CD14-positive monocyte (primary cell): ENCODE results near the gene TLCD5. TPM values are rescaled to one million over a fixed set of nuclear protein-coding genes. Genes with fewer than 3 reads are reported as not detected.

Experiments used
- DNase-seq, 3 donors: peaks; one replicate each; pipeline ENCODE4 v3.0.0-alpha.2; 2011 to 2022
- H2AFZ ChIP-seq: 2 replicates; pipeline ENCODE4 v1.6.0; 2012; ENCODE audit warnings: mild to moderate bottlenecking, low read depth, low read length, inconsistent platforms; ENCODE audit not compliant: insufficient read depth, poor library complexity, severe bottlenecking
- H3K27ac ChIP-seq, 2 donors: 1 replicate in 1 of 2; 2 replicates in 1 of 2; pipeline ENCODE4 v1.5.1; 2012 to 2013; ENCODE audit warnings: low read length in 2 of 2, control low read depth in 1 of 2, inconsistent platforms in 1 of 2, low read depth in 1 of 2, mild to moderate bottlenecking in 1 of 2
- H3K27me3 ChIP-seq, 2 donors: one replicate each; pipeline versions ENCODE4 v1.6.0 to v1.6.1; 2011 to 2013; ENCODE audit warnings: low read length in 2 of 2; ENCODE audit not compliant: control insufficient read depth in 2 of 2, insufficient read depth in 2 of 2
- H3K36me3 ChIP-seq, 2 donors: replicated peaks in 1 of 2; 1 replicate in 1 of 2; 2 replicates in 1 of 2; pipeline versions ENCODE4 v1.5.1 to v1.6.1; 2012 to 2013; ENCODE audit warnings: low read length in 2 of 2, control low read depth in 1 of 2, inconsistent platforms in 1 of 2, mild to moderate bottlenecking in 1 of 2; ENCODE audit not compliant: insufficient read depth in 2 of 2, control insufficient read depth in 1 of 2
- H3K4me1 ChIP-seq, 2 donors: 1 replicate in 1 of 2; 2 replicates in 1 of 2; pipeline versions ENCODE4 v1.5.1 to v1.6.1; 2012 to 2013; ENCODE audit warnings: low read length in 2 of 2, control low read depth in 1 of 2, inconsistent platforms in 1 of 2, mild to moderate bottlenecking in 1 of 2, moderate library complexity in 1 of 2; ENCODE audit not compliant: insufficient read depth in 2 of 2, control insufficient read depth in 1 of 2
- H3K4me2 ChIP-seq: replicated peaks from 2 replicates; pipeline ENCODE3; 2012; ENCODE audit warnings: low read length, moderate library complexity, mild to moderate bottlenecking; ENCODE audit not compliant: poor library complexity, severe bottlenecking; ENCODE audit errors: extremely low read depth
- H3K4me3 ChIP-seq, 3 experiments: fragments of 200-600 bp in 1 of 3; sonication (generic) in 1 of 3; replicated peaks in 1 of 3; 1 replicate in 2 of 3; 2 replicates in 1 of 3; pipeline ENCODE4 v1.5.1; 2011 to 2013; ENCODE audit warnings: low read length in 3 of 3, mild to moderate bottlenecking in 3 of 3, control low read depth in 2 of 3, low read depth in 2 of 3, inconsistent platforms in 1 of 3, moderate library complexity in 1 of 3
- H3K79me2 ChIP-seq: 2 replicates; pipeline ENCODE4 v1.6.0; 2012; ENCODE audit warnings: mild to moderate bottlenecking, control low read depth, inconsistent platforms, low read length, moderate library complexity; ENCODE audit not compliant: insufficient read depth
- H3K9ac ChIP-seq: 2 replicates; pipeline ENCODE4 v1.6.0; 2017; ENCODE audit warnings: low read length, mild to moderate bottlenecking; ENCODE audit not compliant: insufficient read depth, poor library complexity, severe bottlenecking
- H3K9me3 ChIP-seq, 2 donors: replicated peaks in 1 of 2; 1 replicate in 1 of 2; 2 replicates in 1 of 2; pipeline versions ENCODE4 v1.5.1 to v1.6.1; 2012 to 2013; ENCODE audit warnings: low read length in 2 of 2, control low read depth in 1 of 2; ENCODE audit not compliant: control insufficient read depth in 1 of 2, insufficient read depth in 1 of 2
- H4K20me1 ChIP-seq: 2 replicates; pipeline ENCODE4 v1.6.0; 2012; ENCODE audit warnings: mild to moderate bottlenecking, low read length, control low read depth, moderate library complexity; ENCODE audit not compliant: insufficient read depth
- H3K27ac Mint-ChIP-seq, 7 donors: one replicate each; pipeline ENCODE4 v1.8.0; 2020; ENCODE audit warnings: mild to moderate bottlenecking in 7 of 7, mixed read lengths in 7 of 7, moderate library complexity in 6 of 7, inconsistent platforms in 2 of 7
- H3K27me3 Mint-ChIP-seq, 3 donors: one replicate each; pipeline ENCODE4 v1.8.0; 2021 to 2022; ENCODE audit warnings: low read depth in 3 of 3, mild to moderate bottlenecking in 3 of 3, mixed read lengths in 3 of 3, moderate library complexity in 3 of 3, inconsistent platforms in 1 of 3
- H3K36me3 Mint-ChIP-seq, 2 donors: one replicate each; pipeline ENCODE4 v1.8.0; 2020; ENCODE audit warnings: mixed read lengths in 2 of 2, inconsistent platforms in 1 of 2, mild to moderate bottlenecking in 1 of 2
- H3K4me1 Mint-ChIP-seq: one replicate; pipeline ENCODE4 v1.8.0; 2020; ENCODE audit warnings: mild to moderate bottlenecking, mixed read lengths
- H3K4me3 Mint-ChIP-seq, 2 donors: one replicate each; pipeline ENCODE4 v1.8.0; 2020; ENCODE audit warnings: mild to moderate bottlenecking in 2 of 2, mixed read lengths in 2 of 2, moderate library complexity in 1 of 2
- H3K9me3 Mint-ChIP-seq, 7 donors: one replicate each; pipeline ENCODE4 v1.8.0; 2020 to 2022; ENCODE audit warnings: mixed read lengths in 7 of 7, mild to moderate bottlenecking in 6 of 7, moderate library complexity in 6 of 7, inconsistent platforms in 2 of 7
- WGBS: methylation state at CpG from one replicate; pipeline ENCODE4 v1.1.5; 2013; ENCODE audit warnings: missing lambda C conversion rate; ENCODE audit not compliant: insufficient coverage; 5-methylcytosine and 5-hydroxymethylcytosine counted together
- intact Hi-C, 2 donors: fragments of 100-400 bp; cut with micrococcal nuclease; formaldehyde crosslinking; loops; one replicate each; pipeline versions ENCODE4 v1.15.0 to v1.15.1; 2023
- polyA plus RNA-seq, 3 donors: library from polyadenylated mRNA; depleted of rRNA in 1 of 3; unstranded in 2 of 3; stranded (reverse) in 1 of 3; fragments of 300-500 nt in 2 of 3; fragments of >200 nt in 1 of 3; fragmentation: Illumina TruSeq in 2 of 3; gene quantifications; 1 replicate in 2 of 3; 2 replicates in 1 of 3; pipeline ENCODE4 v1.2.3, GENCODE V29; 2012 to 2021
- TF ChIP-seq, protein P1 (sequence below): fragments of 200-600 bp; IDR thresholded peaks from one replicate; pipeline ENCODE4 v1.8.0; 2022; ENCODE audit warnings: antibody characterized with exemption, mild to moderate bottlenecking

Gene TLCD5
- polyA plus RNA-seq, 3 donors: not detected

DNA sequence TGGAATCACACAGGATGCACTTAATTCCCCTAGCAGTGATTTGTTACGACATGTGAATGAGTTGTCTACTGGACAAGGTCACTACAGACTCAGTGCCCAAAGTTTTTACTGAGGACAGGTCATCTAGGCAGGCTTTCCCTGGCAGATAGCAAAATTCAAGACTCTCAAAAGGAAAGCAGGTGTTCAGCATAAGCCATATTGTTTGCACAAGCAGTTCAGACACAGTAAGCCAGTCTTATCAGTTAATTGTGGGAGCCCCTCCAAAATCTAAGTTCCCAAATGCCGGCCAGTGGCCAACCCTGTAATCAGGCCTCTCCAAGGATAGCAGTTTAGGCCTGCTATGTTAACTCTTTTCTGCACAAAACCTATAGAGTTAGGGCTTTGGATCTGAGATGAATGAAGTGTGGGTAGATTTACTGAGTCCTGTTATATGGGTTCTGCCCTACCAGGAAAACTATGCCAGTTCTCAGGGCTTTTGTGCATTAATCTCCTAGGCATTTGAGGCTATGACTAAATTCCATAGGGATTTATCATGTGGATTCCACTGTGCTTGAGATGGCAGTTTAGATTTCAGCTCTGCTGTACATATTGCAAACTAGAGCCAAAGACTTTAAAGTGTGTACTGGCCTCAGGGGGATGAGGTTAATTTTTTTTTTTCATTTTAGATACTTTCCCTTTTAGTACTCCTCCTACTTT lies 6.3 kb downstream of the TLCD5 start:
- peaks cover 84 to 89% of the 10 kb centered on the region in 2 donors for H3K27me3 ChIP-seq
- H4K20me1 ChIP-seq: no peaks in the 10 kb centered on the region
- no peak overlapping the region for H3K4me3 ChIP-seq
- H3K36me3 Mint-ChIP-seq: no peaks in the 10 kb centered on the region
- intact Hi-C loops: no loop called here
- peak overlapping the region in 1 of 2 donors; percentile 69 for H3K4me3 Mint-ChIP-seq
- no peak overlapping the region for H3K9ac ChIP-seq
- no peak for DNase-seq
- WGBS: 100% methylated on average over 1 of the region's 2 CpGs
- H3K4me2 ChIP-seq: no peak overlapping the region
- H3K27me3 Mint-ChIP-seq: peaks cover 83 to 89% (median 86%) of the 10 kb centered on the region in 3 donors
- no peaks in the 10 kb centered on the region for H3K79me2 ChIP-seq
- peaks cover 12 to 14% of the 10 kb centered on the region in 2 donors for H3K4me1 ChIP-seq
- H3K27ac Mint-ChIP-seq: no peak overlapping the region
- peaks cover 2 to 15% (median 9%) of the 10 kb centered on the region in 7 donors for H3K9me3 Mint-ChIP-seq
- H2AFZ ChIP-seq: no peak overlapping the region
- peaks cover 10% of the 10 kb centered on the region for H3K4me1 Mint-ChIP-seq
- H3K9me3 ChIP-seq: peaks cover 3 to 17% of the 10 kb centered on the region in 2 donors
- no peak overlapping the region for H3K27ac ChIP-seq
- H3K36me3 ChIP-seq: no peaks in the 10 kb centered on the region
- TF ChIP-seq, protein P1, sequence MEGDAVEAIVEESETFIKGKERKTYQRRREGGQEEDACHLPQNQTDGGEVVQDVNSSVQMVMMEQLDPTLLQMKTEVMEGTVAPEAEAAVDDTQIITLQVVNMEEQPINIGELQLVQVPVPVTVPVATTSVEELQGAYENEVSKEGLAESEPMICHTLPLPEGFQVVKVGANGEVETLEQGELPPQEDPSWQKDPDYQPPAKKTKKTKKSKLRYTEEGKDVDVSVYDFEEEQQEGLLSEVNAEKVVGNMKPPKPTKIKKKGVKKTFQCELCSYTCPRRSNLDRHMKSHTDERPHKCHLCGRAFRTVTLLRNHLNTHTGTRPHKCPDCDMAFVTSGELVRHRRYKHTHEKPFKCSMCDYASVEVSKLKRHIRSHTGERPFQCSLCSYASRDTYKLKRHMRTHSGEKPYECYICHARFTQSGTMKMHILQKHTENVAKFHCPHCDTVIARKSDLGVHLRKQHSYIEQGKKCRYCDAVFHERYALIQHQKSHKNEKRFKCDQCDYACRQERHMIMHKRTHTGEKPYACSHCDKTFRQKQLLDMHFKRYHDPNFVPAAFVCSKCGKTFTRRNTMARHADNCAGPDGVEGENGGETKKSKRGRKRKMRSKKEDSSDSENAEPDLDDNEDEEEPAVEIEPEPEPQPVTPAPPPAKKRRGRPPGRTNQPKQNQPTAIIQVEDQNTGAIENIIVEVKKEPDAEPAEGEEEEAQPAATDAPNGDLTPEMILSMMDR: no peak

GRCh38 chr11:120332822-120333716 lies 8.0 kb downstream of the TLCD5 start:
- Mint-ChIP-seq H3K36me3 (peaks cover 7 to 9% of the 10 kb centered on the region in 2 donors), H3K27ac (no peak overlapping the region), H3K4me3 (peak overlapping the region in 1 of 2 donors; percentile 75), H3K4me1 (peaks cover 17% of the 10 kb centered on the region), H3K9me3 (peaks cover 3 to 21% (median 14%) of the 10 kb centered on the region in 7 donors), H3K27me3 (peaks cover 80 to 88% (median 84%) of the 10 kb centered on the region in 3 donors)
- Histone ChIP-seq H3K27ac (no peak overlapping the region), H4K20me1 (no peaks in the 10 kb centered on the region), H3K4me2 (no peak overlapping the region), H3K9me3 (peaks cover 7 to 24% of the 10 kb centered on the region in 2 donors), H3K9ac (no peak overlapping the region), H2AFZ (no peak overlapping the region), H3K4me1 (peaks cover 26% of the 10 kb centered on the region in 2 donors), H3K4me3 (no peak overlapping the region), H3K27me3 (peaks cover 83 to 89% of the 10 kb centered on the region in 2 donors), H3K79me2 (no peaks in the 10 kb centered on the region), H3K36me3 (no peaks in the 10 kb centered on the region)
- intact Hi-C loops: no loop called here
- DNase-seq: no peak
- WGBS: 100% methylated on average over 1 of the region's 5 CpGs
- TF ChIP-seq, protein P1: no peak
